ENCODE results near the gene SCO2. TPM values are rescaled to one million over a fixed set of nuclear protein-coding genes. Genes with fewer than 3 reads are reported as not detected.

The SCO2 gene
- total and polyA plus RNA-seq, 2 of the 13 experiments (the other 11 are each of a cell fraction or from before 2014, with no cell fraction given), result 0.32 to 3.7 TPM

GRCh38 chr22:50529416-50529896 is 4.1 kb upstream of the SCO2 start (continued):
- TF ChIP-seq ZFYVE20 (CRISPR knock-in tag; IDR thresholded peaks at IDR 0.05; ENCODE audit: borderline replicate concordance, low read depth), result 0 out of 2 replicates have a peak, but pooled peaks have one; percentile 27
- 0 out of 2 replicates have a peak, but pooled peaks have one; percentile 9 for TF ChIP-seq HNRNPL (IDR thresholded peaks at IDR 0.05; ENCODE audit: low read depth, low read length)
- TF ChIP-seq MAX (IDR thresholded peaks at IDR 0.05), result no peak
- TF ChIP-seq WIZ (CRISPR knock-in tag; IDR thresholded peaks at IDR 0.05), result no peak
- peak; percentile 2 for TF ChIP-seq ZNF710 (CRISPR knock-in tag; IDR thresholded peaks at IDR 0.05; ENCODE audit: borderline replicate concordance)
- TF ChIP-seq ZIK1 (CRISPR knock-in tag; IDR thresholded peaks at IDR 0.05; ENCODE audit: borderline replicate concordance, low read depth), result no peak
- TF ChIP-seq MEF2D (CRISPR knock-in tag; IDR thresholded peaks at IDR 0.05), result peak; percentile 33; the same call in 1 of the 2 replicates
- TF ChIP-seq HCFC1 (IDR thresholded peaks at IDR 0.05; ENCODE audit: low read depth, low read length), result no peak
- TF ChIP-seq THAP9 (CRISPR knock-in tag; IDR thresholded peaks at IDR 0.05; ENCODE audit: borderline replicate concordance), result no peak
- 0 out of 2 replicates have a peak, but pooled peaks have one; percentile 23 for TF ChIP-seq ZNF350 (CRISPR knock-in tag; IDR thresholded peaks at IDR 0.05; ENCODE audit: borderline replicate concordance, low read depth)
- TF ChIP-seq BRF2 (CRISPR knock-in tag; IDR thresholded peaks at IDR 0.05), result peak; percentile 42; the same call in 1 of the 2 replicates
- TF ChIP-seq LCORL (IDR thresholded peaks at IDR 0.05), result no peak
- TF ChIP-seq LCORL (CRISPR knock-in tag; IDR thresholded peaks at IDR 0.05), result 0 out of 2 replicates have a peak, but pooled peaks have one; percentile 12
- no peak for TF ChIP-seq RARA (CRISPR knock-in tag; IDR thresholded peaks at IDR 0.05)
- no peak for TF ChIP-seq MBNL3 (CRISPR knock-in tag; conservative IDR thresholded peaks at IDR 0.05)
- no peak for TF ChIP-seq TCF7L2 (IDR thresholded peaks at IDR 0.05; ENCODE audit: low read depth, low read length)
- TF ChIP-seq ZNF784 (CRISPR knock-in tag; IDR thresholded peaks at IDR 0.05; ENCODE audit: borderline replicate concordance), result no peak
- TF ChIP-seq ZNF235 (CRISPR knock-in tag; IDR thresholded peaks at IDR 0.05; ENCODE audit: borderline replicate concordance), result peak; percentile 28; the same call in 1 of the 2 replicates
- TF ChIP-seq ZNF33A (CRISPR knock-in tag; IDR thresholded peaks at IDR 0.05; ENCODE audit: borderline replicate concordance), result peak; percentile 60; the same call in 1 of the 2 replicates
- TF ChIP-seq HOXA3 (CRISPR knock-in tag; IDR thresholded peaks at IDR 0.05), result peak; percentile 7; the same call in 1 of the 2 replicates
- TF ChIP-seq ZNF460 (CRISPR knock-in tag; IDR thresholded peaks at IDR 0.05; ENCODE audit: borderline replicate concordance), result no peak
- TF ChIP-seq TCF12 (IDR thresholded peaks at IDR 0.05), result no peak
- 0 out of 2 replicates have a peak, but pooled peaks have one; percentile 39 for TF ChIP-seq TCF12 (CRISPR knock-in tag; IDR thresholded peaks at IDR 0.05)
- no peak for TF ChIP-seq MYC (CRISPR knock-in tag; IDR thresholded peaks at IDR 0.05; ENCODE audit: borderline replicate concordance)

Data from HepG2 (cell line).